GM19025 (cell line): Measurements from ENCODE around the gene CD3G.

ENCODE experiments used
- ATAC-seq: cut with Tn5 transposase; IDR thresholded peaks from one replicate; pipeline ENCODE4 v1.9.1; 2021; ENCODE audit warnings: mild to moderate bottlenecking, low read depth, moderate library complexity; ENCODE audit not compliant: unreplicated experiment

The CD3G gene

DNA sequence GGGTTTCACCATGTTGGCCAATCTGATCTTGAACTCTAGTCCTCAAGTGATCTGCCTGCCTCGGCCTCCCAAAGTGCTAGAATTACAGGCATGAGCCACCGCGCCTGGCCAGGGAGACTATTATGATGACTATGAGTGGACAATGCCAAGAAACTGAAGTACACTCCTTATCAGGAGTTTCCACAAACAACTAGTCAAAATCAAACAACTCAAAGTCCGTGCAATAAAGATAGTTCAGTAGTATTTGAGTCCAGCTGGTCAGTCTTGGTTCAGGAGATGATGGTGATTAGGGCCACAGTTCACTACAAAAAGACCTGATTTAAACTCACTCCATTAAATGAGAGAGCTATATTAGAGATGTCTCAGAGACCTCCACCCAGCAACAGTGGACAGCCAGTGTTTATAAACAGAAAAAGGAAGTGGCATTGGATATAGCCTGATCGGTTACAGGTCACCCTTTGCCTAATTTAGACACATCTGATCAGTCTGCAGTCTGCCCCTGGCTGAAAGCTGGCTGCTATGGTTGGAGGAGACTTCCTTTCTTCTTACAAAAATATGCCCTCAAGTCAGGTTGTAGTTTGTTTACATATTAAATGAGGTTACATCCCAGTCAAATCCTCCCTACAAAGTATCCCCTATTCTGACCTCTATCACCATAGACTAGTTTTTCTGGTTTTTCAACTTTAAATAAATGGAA lies 22.6 kb upstream of the CD3G start:
- ATAC-seq: no peak

DNA sequence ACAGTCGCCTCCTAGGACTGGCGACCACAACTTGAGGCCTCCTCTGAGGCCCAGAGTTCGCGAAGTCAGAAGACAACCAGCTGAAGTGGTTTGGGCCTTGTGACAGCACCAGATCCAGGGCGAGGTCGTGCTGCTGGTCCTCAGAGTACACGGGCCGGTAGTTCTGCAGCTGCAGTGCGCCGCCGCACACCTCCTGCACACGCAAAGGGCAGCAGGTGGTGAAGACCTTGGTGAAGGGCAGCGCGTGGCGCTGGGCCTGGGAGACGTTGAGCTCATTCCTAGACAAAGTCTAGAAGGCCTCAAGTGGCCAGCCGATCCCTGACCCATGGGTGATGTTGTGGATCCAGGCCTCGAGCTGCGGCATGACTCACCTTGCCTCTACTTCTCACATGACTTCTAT lies 21.4 kb upstream of the CD3G start:
- ATAC-seq: no peak

- no peak for ATAC-seq
Measured at GRCh38 chr11:118325283-118325682, 18.9 kb upstream of the CD3G start.

DNA sequence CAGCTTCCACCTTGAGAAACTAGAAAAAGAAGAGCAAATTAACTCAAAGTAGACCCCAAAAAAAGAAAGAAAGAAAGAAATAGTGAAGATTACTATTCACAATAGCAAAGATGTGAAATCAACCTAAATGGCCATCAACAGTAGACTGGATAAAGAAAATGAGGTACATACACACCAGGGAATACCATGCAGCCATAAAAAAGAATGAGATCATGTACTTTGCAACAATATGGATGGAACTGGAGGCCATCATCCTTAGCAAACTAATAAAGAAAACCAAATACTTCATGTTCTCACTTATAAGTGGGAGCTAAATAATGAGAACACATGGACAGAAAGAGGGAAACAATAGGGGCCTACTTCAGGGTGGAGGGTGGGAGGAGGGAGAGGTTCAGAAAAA lies 15.4 kb upstream of the CD3G start:
- no peak for ATAC-seq

GRCh38 chr11:118334745-118335144 lies 9.4 kb upstream of the CD3G start:
- ATAC-seq: no peak

DNA sequence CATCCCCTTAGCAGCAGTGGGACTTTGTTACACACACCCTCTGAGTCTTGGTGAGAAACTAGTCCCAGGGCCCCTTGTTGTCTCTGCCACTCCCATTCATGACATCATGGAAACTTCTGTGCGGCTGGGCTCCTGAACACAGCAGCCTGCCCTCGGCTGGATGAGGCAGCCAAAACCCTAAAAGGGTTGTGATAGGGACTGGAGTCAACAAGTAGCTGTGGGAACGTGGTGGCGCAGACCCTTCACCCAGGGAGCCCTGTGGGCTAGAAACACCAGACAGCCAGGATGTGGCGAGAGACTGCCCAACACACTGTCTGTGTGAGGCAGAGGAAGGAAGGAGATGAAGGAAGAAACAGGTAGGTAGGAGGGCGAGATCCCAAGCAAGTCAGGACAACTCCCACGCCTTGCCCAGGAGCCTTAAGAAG lies 5.5 kb upstream of the CD3G start:
- ATAC-seq: no peak

DNA sequence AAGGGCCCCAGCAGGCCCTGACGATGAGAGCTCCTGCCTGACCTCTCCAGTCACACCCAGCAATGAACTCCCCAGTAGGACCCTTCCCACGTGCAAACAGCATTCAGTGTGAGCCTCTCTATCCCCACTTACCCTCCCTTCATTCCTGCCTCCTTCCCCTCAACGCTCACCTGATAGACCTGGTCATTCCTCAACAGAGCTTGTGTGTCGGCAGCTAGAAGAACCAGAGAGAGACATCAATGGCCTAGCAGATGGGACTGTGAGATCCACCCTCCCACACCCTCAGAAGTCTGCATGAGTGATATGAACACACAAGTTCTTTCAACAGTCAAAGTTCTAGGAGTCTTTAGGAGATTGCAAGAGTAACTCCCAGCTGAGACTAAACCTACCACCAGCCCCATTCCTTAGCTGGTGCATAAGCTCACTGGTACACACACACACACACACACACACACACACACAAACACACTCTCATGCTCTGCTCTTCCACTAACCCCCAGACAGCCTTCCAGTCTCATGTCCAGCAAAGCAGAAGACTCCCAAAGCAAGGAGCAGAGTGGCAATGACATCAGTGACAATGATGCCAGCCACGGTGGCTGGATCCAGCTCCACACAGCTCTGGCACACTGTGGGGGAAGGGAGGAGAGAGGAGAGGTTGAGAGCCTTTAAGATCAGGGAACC lies 4.7 kb upstream of the CD3G start:
- ATAC-seq: no peak

GRCh38 chr11:118340449-118340848 lies 3.7 kb upstream of the CD3G start:
- no peak for ATAC-seq

GRCh38 chr11:118341261-118341660 lies 2.9 kb upstream of the CD3G start:
- ATAC-seq: no peak

GRCh38 chr11:118341815-118342489 lies 2.2 kb upstream of the CD3G start:
- ATAC-seq: no peak

GRCh38 chr11:118342503-118343161 lies 1.5 kb upstream of the CD3G start, which contains the start of gene CD3D:
Gene CD3D, minus strand, starts transcription at chr11:118342705. Its CDS starts 98 bp downstream, at chr11:118342607.
- no peak for ATAC-seq

- ATAC-seq: no peak
Measured at GRCh38 chr11:118343248-118343647, 896 bp upstream of the CD3G start.

- ATAC-seq: no peak
Measured at GRCh38 chr11:118349475-118349874, 5.3 kb downstream of the CD3G start.

DNA sequence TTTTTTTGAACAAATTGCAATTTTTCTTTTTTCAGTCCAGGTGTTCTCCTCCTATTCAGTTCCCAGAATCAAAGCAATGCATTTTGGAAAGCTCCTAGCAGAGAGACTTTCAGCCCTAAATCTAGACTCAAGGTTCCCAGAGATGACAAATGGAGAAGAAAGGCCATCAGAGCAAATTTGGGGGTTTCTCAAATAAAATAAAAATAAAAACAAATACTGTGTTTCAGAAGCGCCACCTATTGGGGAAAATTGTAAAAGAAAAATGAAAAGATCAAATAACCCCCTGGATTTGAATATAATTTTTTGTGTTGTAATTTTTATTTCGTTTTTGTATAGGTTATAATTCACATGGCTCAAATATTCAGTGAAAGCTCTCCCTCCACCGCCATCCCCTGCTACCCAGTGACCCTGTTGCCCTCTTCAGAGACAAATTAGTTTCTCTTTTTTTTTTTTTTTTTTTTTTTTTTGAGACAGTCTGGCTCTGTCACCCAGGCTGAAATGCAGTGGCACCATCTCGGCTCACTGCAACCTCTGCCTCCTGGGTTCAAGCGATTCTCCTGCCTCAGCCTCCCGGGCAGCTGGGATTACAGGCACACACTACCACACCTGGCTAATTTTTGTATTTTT lies 9.1 kb downstream of the CD3G start:
- no peak for ATAC-seq

DNA sequence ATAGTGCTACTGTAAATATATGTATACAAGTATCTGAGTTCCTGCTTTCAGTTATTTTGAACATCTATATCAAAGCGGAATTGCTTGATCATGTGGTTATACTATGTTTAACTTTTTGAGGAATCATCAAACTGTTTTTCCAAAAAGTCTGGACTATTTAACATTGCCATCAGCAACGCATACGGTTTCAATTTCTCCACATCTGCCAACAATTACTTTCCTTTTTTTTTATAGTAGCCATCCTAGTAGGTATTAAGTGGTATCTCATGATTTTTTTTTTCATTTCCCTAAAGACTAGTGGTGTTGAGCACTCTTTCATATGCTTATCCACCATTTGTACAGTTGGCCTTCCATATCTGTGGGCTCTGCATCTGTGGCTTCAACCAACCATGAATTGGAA lies 13.9 kb downstream of the CD3G start:
- ATAC-seq: no peak

DNA sequence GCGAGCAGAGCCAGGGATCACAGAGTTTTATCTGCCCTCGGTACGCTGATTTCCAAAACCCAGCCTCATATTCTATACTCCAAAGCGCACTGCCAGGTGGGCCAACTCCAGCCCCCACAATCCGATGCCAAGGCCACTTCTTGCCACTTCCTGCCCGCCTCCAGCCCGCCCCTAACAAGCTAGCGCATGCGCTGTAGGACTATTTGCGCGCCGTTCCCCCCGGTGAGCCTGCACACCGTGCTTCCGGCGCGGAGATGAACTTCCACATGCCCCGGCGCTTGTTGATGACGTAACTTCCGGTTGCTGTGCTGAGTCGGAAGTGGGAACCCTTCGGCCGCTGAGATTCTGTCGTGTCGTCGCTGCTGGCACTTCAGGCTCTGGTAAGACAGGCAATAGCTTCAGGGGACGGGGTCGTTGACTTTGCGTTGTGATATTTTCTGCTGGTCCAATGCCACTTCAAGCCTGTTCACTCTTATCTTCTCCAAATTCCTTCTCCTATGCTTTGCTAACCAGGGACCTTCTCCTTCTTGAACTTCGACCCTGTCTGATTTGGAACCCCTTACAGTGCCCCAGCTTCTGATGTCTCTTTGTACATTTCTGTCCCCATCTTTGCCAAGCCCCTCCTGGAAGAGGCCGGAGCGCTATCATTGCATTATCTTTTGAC lies 15.3 kb downstream of the CD3G start, which contains the start of gene UBE4A:
TSS of gene UBE4A (plus strand) at position 306 of the 664 bp plus-strand sequence. CDS start 5,481 bp downstream, outside the sequence.
- peak; percentile 91 for ATAC-seq

DNA sequence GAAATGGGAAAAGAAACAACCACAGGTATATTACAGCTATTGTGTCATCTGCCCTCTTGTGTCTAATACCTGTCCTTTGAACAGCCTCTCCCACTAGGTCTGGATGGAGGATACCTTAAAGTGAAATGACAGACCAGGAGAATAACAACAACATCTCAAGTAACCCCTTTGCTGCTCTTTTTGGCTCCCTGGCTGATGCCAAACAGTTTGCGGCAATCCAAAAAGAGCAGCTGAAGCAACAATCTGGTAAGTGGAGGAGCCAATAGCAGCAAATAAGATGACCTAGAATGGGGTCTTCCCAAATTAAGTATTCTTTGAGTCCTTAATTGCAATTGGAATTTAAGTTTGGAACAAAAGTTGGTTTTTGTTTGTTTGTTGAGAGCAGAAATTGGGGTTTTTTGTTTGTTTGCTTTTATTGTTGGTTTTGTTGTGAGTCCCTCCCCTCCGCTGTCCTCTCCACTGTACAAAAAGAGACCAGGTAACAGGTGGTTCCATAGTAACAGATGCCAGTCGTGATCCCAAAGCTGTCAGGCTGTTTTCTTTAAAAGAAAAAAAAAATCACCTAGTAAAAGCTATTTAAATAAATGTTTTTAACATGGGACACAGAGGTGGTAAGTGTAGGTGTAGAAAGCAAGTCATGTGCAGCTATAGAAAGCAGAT lies 20.9 kb downstream of the CD3G start:
- ATAC-seq: no peak

GRCh38 chr11:118366287-118366686 lies 22.1 kb downstream of the CD3G start:
- ATAC-seq: no peak

GRCh38 chr11:118370774-118371173 lies 26.6 kb downstream of the CD3G start:
- ATAC-seq: no peak
